Caco-2 (cell line): ENCODE measurements around the gene HFM1. TPM values are rescaled to one million over a fixed set of nuclear protein-coding genes. Genes with fewer than 3 reads are reported as not detected.

Source experiments
- BruUV-seq: library from RNA; stranded (reverse); fragments of 400-500 nt; replicated peaks from 2 replicates; lab custom pipeline; 2021; lab: Mats Ljungman, UMichigan
- CTCF ChIA-PET: fragments of 300-600 bp; sonication (Branson Sonifier 250); formaldehyde crosslinking; loops from one replicate; lab custom pipeline; 2022; ENCODE audit warnings: antibody characterized with exemption; lab: Charles Lee
- POLR2A ChIA-PET: fragments of 300-600 bp; sonication (Branson Sonifier 250); formaldehyde crosslinking; loops from one replicate; lab custom pipeline; 2022; ENCODE audit warnings: antibody characterized with exemption; lab: Charles Lee
- DNase-seq, 2 experiments: peaks; one replicate each; pipeline versions ENCODE4 v3.0.0 to v3.0.0-alpha.2; 2020 to 2022
- H3K27me3 ChIP-seq: replicated peaks from 2 replicates; pipeline ENCODE4 v1.6.0; 2011; ENCODE audit warnings: low read length; ENCODE audit not compliant: control insufficient read depth, insufficient read depth
- H3K36me3 ChIP-seq: 2 replicates; pipeline ENCODE4 v1.5.1; 2011; ENCODE audit warnings: low read length; ENCODE audit not compliant: control insufficient read depth, insufficient read depth
- H3K4me1 ChIP-seq: fragments of 250-450 bp; sonication (Bioruptor Pico); 2 replicates; pipeline ENCODE4 v1.5.1; 2020; ENCODE audit warnings: mild to moderate bottlenecking
- H3K4me3 ChIP-seq: 2 replicates; pipeline ENCODE4 v1.5.1; 2011; ENCODE audit warnings: low read depth, mild to moderate bottlenecking, control low read depth, low read length
- H3K9me3 ChIP-seq: fragments of 250-450 bp; sonication (Bioruptor Pico); 2 replicates; pipeline ENCODE4 v1.5.1; 2020; ENCODE audit warnings: mild to moderate bottlenecking, moderate library complexity
- H3K27ac Mint-ChIP-seq: one replicate; pipeline ENCODE4 v1.8.0; 2022; ENCODE audit warnings: mixed read lengths; ENCODE audit not compliant: unreplicated experiment
- H3K27me3 Mint-ChIP-seq: one replicate; pipeline ENCODE4 v1.8.0; 2022; ENCODE audit warnings: mixed read lengths; ENCODE audit not compliant: insufficient read depth, unreplicated experiment
- H3K36me3 Mint-ChIP-seq: one replicate; pipeline ENCODE4 v1.8.0; 2022; ENCODE audit warnings: mild to moderate bottlenecking, mixed read lengths; ENCODE audit not compliant: insufficient read depth, unreplicated experiment
- H3K4me1 Mint-ChIP-seq: one replicate; pipeline ENCODE4 v1.8.0; 2022; ENCODE audit warnings: low read depth, mixed read lengths; ENCODE audit not compliant: unreplicated experiment
- H3K4me3 Mint-ChIP-seq: one replicate; pipeline ENCODE4 v1.8.0; 2022; ENCODE audit warnings: mild to moderate bottlenecking, moderate library complexity, mixed read lengths; ENCODE audit not compliant: unreplicated experiment
- H3K9me3 Mint-ChIP-seq: one replicate; pipeline ENCODE4 v1.8.0; 2022; ENCODE audit warnings: mixed read lengths; ENCODE audit not compliant: unreplicated experiment
- CTCF ChIP-seq, 2 experiments: fragments of 200-600 bp in 1 of 2; IDR thresholded peaks; 1 replicate in 1 of 2; 2 replicates in 1 of 2; pipeline versions ENCODE4 v1.5.1 to v1.8.0; 2011 to 2022; ENCODE audit warnings: antibody characterized with exemption in 1 of 2, control low read depth in 1 of 2, inconsistent platforms in 1 of 2, low read depth in 1 of 2, low read length in 1 of 2, mild to moderate bottlenecking in 1 of 2, moderate library complexity in 1 of 2; ENCODE audit not compliant: insufficient read depth in 1 of 2, severe bottlenecking in 1 of 2, unreplicated experiment in 1 of 2
- intact Hi-C: fragments of 100-400 bp; cut with micrococcal nuclease; formaldehyde crosslinking; loops from one replicate; pipeline ENCODE4 v1.10.0; 2022; ENCODE audit not compliant: unreplicated experiment
- total RNA-seq: library from RNA; stranded (reverse); gene quantifications from 2 replicates; pipeline ENCODE4 v1.2.3, GENCODE V29; 2022

HFM1 gene
- total RNA-seq, 1 experiment from 2014 or later, result 0.48 TPM

- Mint-ChIP-seq H3K27ac (no peak overlapping the region), H3K36me3 (no peaks in the 10 kb centered on the region), H3K27me3 (no peaks in the 10 kb centered on the region), H3K9me3 (no peaks in the 10 kb centered on the region), H3K4me1 (no peaks in the 10 kb centered on the region), H3K4me3 (no peak overlapping the region)
- no peak for DNase-seq
- H3K36me3 ChIP-seq, result no peaks in the 10 kb centered on the region
- H3K4me1 ChIP-seq, result no peaks in the 10 kb centered on the region
- TF ChIP-seq CTCF (IDR thresholded peaks at IDR 0.05; ENCODE audit: insufficient read depth in 1 of 2, low read depth in 1 of 2, low read length in 1 of 2, severe bottlenecking in 1 of 2, unreplicated experiment in 1 of 2), result no peak
- H3K4me3 ChIP-seq, result no peak overlapping the region
- BruUV-seq, result no TSS peak
- intact Hi-C loops, result loop anchor here (1.0 to 2.0 kb wide), 2 partner anchors 112 to 558 kb away; no protein-coding TSS in a partner anchor
- H3K9me3 ChIP-seq, result no peaks in the 10 kb centered on the region
- no peaks in the 10 kb centered on the region for H3K27me3 ChIP-seq
- CTCF ChIA-PET, result interaction anchor here (0.6 to 3.5 kb wide), 2 partner anchors 113 to 277 kb away, joined by 4 to 36 read pairs; no protein-coding TSS in a partner anchor
- POLR2A ChIA-PET, result no interaction called here
Observed at GRCh38 chr1:91278754-91279153, 125.9 kb downstream of the HFM1 start.

GRCh38 chr1:91273875-91274274 is 130.8 kb downstream of the HFM1 start:
- ChIA-PET CTCF (no interaction called here), POLR2A (no interaction called here)
- Mint-ChIP-seq H3K27me3 (no peaks in the 10 kb centered on the region), H3K27ac (no peak overlapping the region), H3K9me3 (no peaks in the 10 kb centered on the region), H3K4me1 (no peaks in the 10 kb centered on the region), H3K36me3 (no peaks in the 10 kb centered on the region), H3K4me3 (no peak overlapping the region)
- Histone ChIP-seq H3K27me3 (no peaks in the 10 kb centered on the region), H3K9me3 (no peaks in the 10 kb centered on the region), H3K36me3 (no peaks in the 10 kb centered on the region), H3K4me3 (no peak overlapping the region), H3K4me1 (no peaks in the 10 kb centered on the region)
- no TSS peak for BruUV-seq
- intact Hi-C loops, result no loop called here
- TF ChIP-seq CTCF (IDR thresholded peaks at IDR 0.05; ENCODE audit: insufficient read depth in 1 of 2, low read depth in 1 of 2, low read length in 1 of 2, severe bottlenecking in 1 of 2, unreplicated experiment in 1 of 2), result no peak
- DNase-seq, result no peak

GRCh38 chr1:91261655-91262054 is 143.0 kb downstream of the HFM1 start:
- Histone ChIP-seq H3K4me1 (no peaks in the 10 kb centered on the region), H3K36me3 (no peaks in the 10 kb centered on the region), H3K4me3 (no peak overlapping the region), H3K27me3 (no peaks in the 10 kb centered on the region), H3K9me3 (no peaks in the 10 kb centered on the region)
- Mint-ChIP-seq H3K27me3 (peaks cover 2% of the 10 kb centered on the region), H3K4me3 (no peak overlapping the region), H3K36me3 (no peaks in the 10 kb centered on the region), H3K27ac (no peak overlapping the region), H3K4me1 (no peaks in the 10 kb centered on the region), H3K9me3 (no peaks in the 10 kb centered on the region)
- no peak for DNase-seq
- no TSS peak for BruUV-seq
- intact Hi-C loops, result no loop called here
- ChIA-PET CTCF (no interaction called here), POLR2A (no interaction called here)
- TF ChIP-seq CTCF (IDR thresholded peaks at IDR 0.05; ENCODE audit: insufficient read depth in 1 of 2, low read depth in 1 of 2, low read length in 1 of 2, severe bottlenecking in 1 of 2, unreplicated experiment in 1 of 2), result no peak
